ENCODE data around the gene VWA3A. TPM values are rescaled to one million over a fixed set of nuclear protein-coding genes. Genes with fewer than 3 reads are reported as not detected.

Gene VWA3A
- total RNA-seq, 3 donors from 2014 or later = 0.29 to 2.3 TPM; not detected in 1

DNA sequence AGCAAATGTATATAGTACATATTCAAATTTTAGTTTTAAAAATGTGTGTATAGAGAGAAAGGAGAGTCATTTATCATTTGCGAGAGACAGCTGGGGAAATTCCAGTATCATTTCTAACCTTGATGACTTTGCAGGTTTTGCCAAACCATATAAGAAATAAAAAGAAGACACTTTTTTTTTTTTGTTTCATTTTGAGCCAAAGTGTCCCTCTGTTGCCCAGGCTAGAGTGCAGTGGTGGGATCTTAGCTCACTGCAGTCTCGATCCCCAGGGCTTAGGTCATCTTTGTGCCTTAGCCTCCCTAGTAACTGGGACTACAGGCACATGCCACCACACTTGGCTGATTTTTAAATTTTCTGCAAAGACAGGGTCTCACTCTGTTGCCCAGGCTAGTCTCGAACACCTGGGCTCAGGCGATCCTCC, 38.4 kb upstream of the VWA3A start:
- intact Hi-C loops (cut with DNase I; ENCODE audit: low total_unique reads) = no loop called here
- H3K36me3 ChIP-seq = no peaks in the 10 kb centered on the region
- no peaks in the 10 kb centered on the region for H3K4me1 ChIP-seq
- H3K9me3 ChIP-seq = no peaks in the 10 kb centered on the region
- DNase-seq (ENCODE audit: low spot score in 2 of 2) = no peak
- TF ChIP-seq CTCF (IDR thresholded peaks at IDR 0.05) (no peak), POLR2AphosphoS5 (IDR thresholded peaks at IDR 0.05) (no peak), POLR2A (IDR thresholded peaks at IDR 0.05) (no peak)
- no peak overlapping the region for H3K4me3 ChIP-seq
- H3K27ac ChIP-seq = no peak overlapping the region
- no peaks in the 10 kb centered on the region for H3K27me3 ChIP-seq

DNA sequence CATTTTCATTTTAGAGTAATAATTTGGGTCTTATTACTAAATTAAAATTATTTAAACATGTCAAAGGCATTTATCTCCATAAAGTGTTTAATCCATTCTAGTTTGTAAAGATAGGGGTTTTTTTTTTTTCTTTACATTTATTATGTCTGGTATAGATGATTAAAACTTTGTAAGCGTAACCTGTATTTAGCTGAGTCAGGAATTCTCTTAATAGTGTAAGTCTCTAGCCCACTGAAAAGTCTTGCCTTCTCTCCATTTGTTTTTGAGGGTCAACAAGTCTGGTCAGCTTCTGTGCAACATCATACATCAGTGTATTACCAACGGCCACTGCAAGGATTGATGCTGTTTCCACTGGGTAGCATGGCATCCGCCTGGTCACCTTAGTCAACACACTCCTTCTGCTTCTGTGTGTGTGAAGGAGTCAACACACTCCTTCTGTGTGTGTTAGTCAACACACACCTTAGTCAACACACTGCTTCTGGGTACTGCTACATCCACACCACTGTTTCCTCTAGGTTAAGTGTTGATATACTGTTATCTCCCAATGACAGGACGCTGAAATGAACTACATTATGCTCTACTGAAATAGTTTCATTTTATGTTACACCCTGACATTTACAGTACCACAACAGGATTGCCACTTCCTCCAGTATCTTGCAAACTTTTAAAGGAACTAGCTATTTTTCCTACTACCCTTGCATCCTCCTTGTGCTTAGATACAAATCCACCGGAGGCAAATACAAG, 37.3 kb upstream of the VWA3A start:
- no peak overlapping the region for H3K4me3 ChIP-seq
- intact Hi-C loops (cut with DNase I; ENCODE audit: low total_unique reads) = no loop called here
- TF ChIP-seq POLR2AphosphoS5 (IDR thresholded peaks at IDR 0.05) (no peak), CTCF (IDR thresholded peaks at IDR 0.05) (no peak), POLR2A (IDR thresholded peaks at IDR 0.05) (no peak)
- DNase-seq (ENCODE audit: low spot score in 2 of 2) = no peak
- no peaks in the 10 kb centered on the region for H3K36me3 ChIP-seq
- no peak overlapping the region for H3K27ac ChIP-seq
- no peaks in the 10 kb centered on the region for H3K4me1 ChIP-seq
- H3K9me3 ChIP-seq = no peaks in the 10 kb centered on the region
- H3K27me3 ChIP-seq = no peaks in the 10 kb centered on the region

- no peak for DNase-seq (ENCODE audit: low spot score in 2 of 2)
- intact Hi-C loops (cut with DNase I; ENCODE audit: low total_unique reads) = no loop called here
- Histone ChIP-seq H3K4me1 (no peaks in the 10 kb centered on the region), H3K36me3 (no peaks in the 10 kb centered on the region), H3K9me3 (no peaks in the 10 kb centered on the region), H3K27ac (no peak overlapping the region), H3K4me3 (no peak overlapping the region), H3K27me3 (no peaks in the 10 kb centered on the region)
- TF ChIP-seq CTCF (IDR thresholded peaks at IDR 0.05) (no peak), POLR2AphosphoS5 (IDR thresholded peaks at IDR 0.05) (no peak), POLR2A (IDR thresholded peaks at IDR 0.05) (no peak)
Observed at GRCh38 chr16:22055881-22056280, 36.5 kb upstream of the VWA3A start.

GRCh38 chr16:22063888-22064467, 28.4 kb upstream of the VWA3A start:
- Histone ChIP-seq H3K27me3 (no peaks in the 10 kb centered on the region), H3K27ac (no peak overlapping the region), H3K9me3 (no peaks in the 10 kb centered on the region), H3K4me1 (no peaks in the 10 kb centered on the region), H3K4me3 (no peak overlapping the region), H3K36me3 (no peaks in the 10 kb centered on the region)
- intact Hi-C loops (cut with DNase I; ENCODE audit: low total_unique reads) = loop anchor here (10.0 kb wide), 1 partner anchor 69 kb away; no protein-coding TSS in a partner anchor
- TF ChIP-seq POLR2A (IDR thresholded peaks at IDR 0.05) = no peak
- TF ChIP-seq CTCF (IDR thresholded peaks at IDR 0.05) = no peak
- no peak for TF ChIP-seq POLR2AphosphoS5 (IDR thresholded peaks at IDR 0.05)
- no peak for DNase-seq (ENCODE audit: low spot score in 2 of 2)

GRCh38 chr16:22065252-22065651, 27.1 kb upstream of the VWA3A start:
- no peak for DNase-seq (ENCODE audit: low spot score in 2 of 2)
- H3K4me3 ChIP-seq = no peak overlapping the region
- intact Hi-C loops (cut with DNase I; ENCODE audit: low total_unique reads) = loop anchor here (10.0 kb wide), 1 partner anchor 70 kb away; no protein-coding TSS in a partner anchor
- no peaks in the 10 kb centered on the region for H3K27me3 ChIP-seq
- no peak overlapping the region for H3K27ac ChIP-seq
- H3K36me3 ChIP-seq = no peaks in the 10 kb centered on the region
- no peaks in the 10 kb centered on the region for H3K4me1 ChIP-seq
- TF ChIP-seq CTCF (IDR thresholded peaks at IDR 0.05) (no peak), POLR2A (IDR thresholded peaks at IDR 0.05) (no peak), POLR2AphosphoS5 (IDR thresholded peaks at IDR 0.05) (no peak)
- H3K9me3 ChIP-seq = no peaks in the 10 kb centered on the region

Measured in breast epithelium (tissue), 4 donors.